ENCODE measurements around the gene OGG1.

The OGG1 gene

DNA sequence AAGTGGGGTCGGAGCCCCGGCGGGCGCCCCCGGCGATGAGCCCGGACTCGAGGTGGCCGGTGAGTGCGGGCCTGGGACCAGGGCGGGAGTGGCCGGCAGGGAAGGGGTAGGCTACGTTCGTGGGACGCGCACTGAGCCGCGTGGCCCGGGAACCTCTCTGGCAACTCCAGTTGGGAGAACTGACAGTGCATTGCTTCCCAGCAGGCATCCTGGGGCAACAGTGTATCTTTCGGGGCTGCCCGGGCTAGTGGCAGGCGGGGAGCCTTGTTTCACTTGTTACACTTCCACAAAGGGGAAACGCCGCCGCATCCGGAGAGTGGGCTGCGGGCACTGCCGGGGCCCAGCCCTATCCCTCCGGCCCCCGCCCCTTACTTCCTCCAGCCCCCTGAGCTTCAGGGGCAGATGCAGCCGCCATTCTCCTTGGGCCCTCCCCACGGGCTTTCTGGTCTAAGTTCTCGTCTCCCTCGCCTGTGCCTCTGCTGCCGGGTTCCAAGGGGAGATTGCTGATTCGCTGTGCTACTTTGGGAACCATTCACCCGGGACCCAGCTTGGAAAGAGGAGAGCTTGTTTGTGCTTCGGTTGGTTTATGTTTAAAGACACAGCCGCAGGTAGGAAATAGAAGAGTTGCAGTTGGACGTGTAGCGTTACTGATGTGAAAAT is 17.5 kb upstream of the OGG1 start:
- no peak for DNase-seq (ENCODE audit: low spot score)
- H3K36me3 ChIP-seq (replicated peaks in 1 of 2; ENCODE audit: control insufficient read depth in 2 of 2, insufficient read depth in 2 of 2, low read length in 2 of 2) = peaks cover 22 to 42% of the 10 kb centered on the region in 2 donors
- H3K14ac ChIP-seq (ENCODE audit: low read length) = peak overlapping the region; percentile 79
- H3K23ac ChIP-seq (ENCODE audit: low read depth, low read length, poor library complexity) = peak overlapping the region; percentile 80
- H2BK5ac ChIP-seq (ENCODE audit: low read length) = no peak overlapping the region
- H3K4me1 ChIP-seq (ENCODE audit: control insufficient read depth in 2 of 2, insufficient read depth in 1 of 2, low read depth in 1 of 2, low read length in 2 of 2) = peaks cover 7 to 12% of the 10 kb centered on the region in 2 donors
- peak overlapping the region; percentile 42 for H2BK12ac ChIP-seq (ENCODE audit: low read length)
- H2AFZ ChIP-seq (ENCODE audit: low read length) = peak overlapping the region; percentile 100
- H3K4ac ChIP-seq (ENCODE audit: low read length) = no peak overlapping the region
- peak overlapping the region; percentile 93 to 98 for H3K4me3 ChIP-seq (ENCODE audit: low read length in 2 of 2)
- peak overlapping the region; percentile 70 for H2AK5ac ChIP-seq (ENCODE audit: low read depth, low read length)
- peaks cover 0 to 3% (median 0%) of the 10 kb centered on the region in 3 experiments for H3K27me3 ChIP-seq (ENCODE audit: control insufficient read depth in 3 of 3, insufficient read depth in 3 of 3, low read depth in 1 of 3, low read length in 3 of 3)
- no peak overlapping the region for H4K91ac ChIP-seq (ENCODE audit: low read depth, low read length, poor library complexity)
- no peak overlapping the region for H2BK120ac ChIP-seq (ENCODE audit: low read depth, low read length)
- peaks cover 16% of the 10 kb centered on the region for H3K79me1 ChIP-seq (ENCODE audit: low read depth, low read length)
- no peaks in the 10 kb centered on the region for H3K9me3 ChIP-seq (replicated peaks in 1 of 2; ENCODE audit: control insufficient read depth in 2 of 2, insufficient read depth in 1 of 2, low read depth in 1 of 2, low read length in 2 of 2)
- H3K4me2 ChIP-seq (ENCODE audit: insufficient read depth, low read length, poor library complexity, severe bottlenecking) = peak overlapping the region; percentile 95
- peak overlapping the region; percentile 53 for H4K8ac ChIP-seq (ENCODE audit: low read depth, low read length)
- H2BK15ac ChIP-seq (ENCODE audit: low read length) = no peak overlapping the region
- H3K18ac ChIP-seq (ENCODE audit: low read length) = peak overlapping the region; percentile 97
- WGBS, 2 donors (ENCODE audit: extremely low coverage in 2 of 2, insufficient read length in 2 of 2, insufficient replicate concordance in 1 of 2) = no CpG with 5 or more reads among the region's 41 CpGs
- H3K27ac ChIP-seq (replicated peaks; ENCODE audit: low read length) = no peak overlapping the region
- peak overlapping the region; percentile 95 for H3K9ac ChIP-seq (ENCODE audit: low read depth, low read length, poor library complexity)

- Histone ChIP-seq H3K4me1 (ENCODE audit: control insufficient read depth in 2 of 2, insufficient read depth in 1 of 2, low read depth in 1 of 2, low read length in 2 of 2) (peaks cover 7 to 12% of the 10 kb centered on the region in 2 donors), H3K4me3 (ENCODE audit: low read length in 2 of 2) (peak overlapping the region; percentile 93 to 98), H3K27ac (replicated peaks; ENCODE audit: low read length) (no peak overlapping the region), H3K4ac (ENCODE audit: low read length) (no peak overlapping the region), H2AFZ (ENCODE audit: low read length) (no peak overlapping the region), H4K91ac (ENCODE audit: low read depth, low read length, poor library complexity) (no peak overlapping the region), H3K79me1 (ENCODE audit: low read depth, low read length) (peaks cover 16% of the 10 kb centered on the region), H2AK5ac (ENCODE audit: low read depth, low read length) (peak overlapping the region; percentile 70), H2BK15ac (ENCODE audit: low read length) (no peak overlapping the region), H3K14ac (ENCODE audit: low read length) (no peak overlapping the region), H2BK12ac (ENCODE audit: low read length) (no peak overlapping the region), H3K23ac (ENCODE audit: low read depth, low read length, poor library complexity) (peak overlapping the region; percentile 52), H3K36me3 (replicated peaks in 1 of 2; ENCODE audit: control insufficient read depth in 2 of 2, insufficient read depth in 2 of 2, low read length in 2 of 2) (peaks cover 24 to 47% of the 10 kb centered on the region in 2 donors), H3K9me3 (replicated peaks in 1 of 2; ENCODE audit: control insufficient read depth in 2 of 2, insufficient read depth in 1 of 2, low read depth in 1 of 2, low read length in 2 of 2) (no peaks in the 10 kb centered on the region), H3K4me2 (ENCODE audit: insufficient read depth, low read length, poor library complexity, severe bottlenecking) (peak overlapping the region; percentile 95), H3K18ac (ENCODE audit: low read length) (peak overlapping the region; percentile 19), H3K9ac (ENCODE audit: low read depth, low read length, poor library complexity) (peak overlapping the region; percentile 95), H4K8ac (ENCODE audit: low read depth, low read length) (peak overlapping the region; percentile 53), H2BK5ac (ENCODE audit: low read length) (no peak overlapping the region), H3K27me3 (ENCODE audit: control insufficient read depth in 3 of 3, insufficient read depth in 3 of 3, low read depth in 1 of 3, low read length in 3 of 3) (no peaks in the 10 kb centered on the region), H2BK120ac (ENCODE audit: low read depth, low read length) (no peak overlapping the region)
- no peak for DNase-seq (ENCODE audit: low spot score)
- WGBS, 2 donors (ENCODE audit: extremely low coverage in 2 of 2, insufficient read length in 2 of 2, insufficient replicate concordance in 1 of 2) = no CpG with 5 or more reads among the region's 7 CpGs
Measured at GRCh38 chr3:9732740-9733115, 17.0 kb upstream of the OGG1 start.

DNA sequence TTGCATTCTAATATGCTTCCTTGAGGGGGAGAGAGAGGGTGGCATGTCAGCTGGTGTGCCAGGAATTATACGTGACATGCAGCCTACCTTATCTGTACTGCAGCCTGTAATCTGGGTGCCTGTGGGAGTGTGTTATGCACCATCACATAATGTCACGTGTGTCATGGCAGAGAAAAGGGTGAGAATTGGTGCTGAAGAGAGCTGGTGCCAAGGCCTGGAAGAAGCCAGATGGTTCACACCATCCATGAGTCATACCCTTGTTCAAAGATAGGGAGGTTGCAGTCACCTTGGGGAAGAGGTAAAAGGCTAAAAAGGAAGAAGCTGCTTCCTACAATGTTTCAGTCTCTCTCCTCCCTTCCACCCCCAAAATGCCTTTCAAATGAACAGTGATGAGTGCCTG is 12.9 kb upstream of the OGG1 start:
- no peak for DNase-seq (ENCODE audit: low spot score)
- H3K36me3 ChIP-seq (replicated peaks in 1 of 2; ENCODE audit: control insufficient read depth in 2 of 2, insufficient read depth in 2 of 2, low read length in 2 of 2) = peaks cover 59 to 88% of the 10 kb centered on the region in 2 donors

GRCh38 chr3:9739181-9739580 is 10.6 kb upstream of the OGG1 start:
- H2AFZ ChIP-seq (ENCODE audit: low read length) = no peak overlapping the region
- no peak overlapping the region for H4K8ac ChIP-seq (ENCODE audit: low read depth, low read length)
- no peak overlapping the region for H3K4ac ChIP-seq (ENCODE audit: low read length)
- no peak overlapping the region for H3K4me2 ChIP-seq (ENCODE audit: insufficient read depth, low read length, poor library complexity, severe bottlenecking)
- no peak overlapping the region for H2BK5ac ChIP-seq (ENCODE audit: low read length)
- WGBS, 2 donors (ENCODE audit: extremely low coverage in 2 of 2, insufficient read length in 2 of 2, insufficient replicate concordance in 1 of 2) = no CpG with 5 or more reads among the region's 15 CpGs
- H4K91ac ChIP-seq (ENCODE audit: low read depth, low read length, poor library complexity) = no peak overlapping the region
- DNase-seq (ENCODE audit: low spot score) = no peak
- H3K27ac ChIP-seq (replicated peaks; ENCODE audit: low read length) = no peak overlapping the region
- peak overlapping the region in 1 of 2 donors; percentile 32 for H3K4me3 ChIP-seq (ENCODE audit: low read length in 2 of 2)
- H3K4me1 ChIP-seq (ENCODE audit: control insufficient read depth in 2 of 2, insufficient read depth in 1 of 2, low read depth in 1 of 2, low read length in 2 of 2) = no peaks in the 10 kb centered on the region
- H3K14ac ChIP-seq (ENCODE audit: low read length) = no peak overlapping the region
- no peaks in the 10 kb centered on the region for H3K79me1 ChIP-seq (ENCODE audit: low read depth, low read length)
- H3K27me3 ChIP-seq (ENCODE audit: control insufficient read depth in 3 of 3, insufficient read depth in 3 of 3, low read depth in 1 of 3, low read length in 3 of 3) = no peaks in the 10 kb centered on the region
- H2BK120ac ChIP-seq (ENCODE audit: low read depth, low read length) = no peak overlapping the region
- H3K18ac ChIP-seq (ENCODE audit: low read length) = no peak overlapping the region
- H2BK12ac ChIP-seq (ENCODE audit: low read length) = no peak overlapping the region
- H3K9me3 ChIP-seq (replicated peaks in 1 of 2; ENCODE audit: control insufficient read depth in 2 of 2, insufficient read depth in 1 of 2, low read depth in 1 of 2, low read length in 2 of 2) = no peaks in the 10 kb centered on the region
- H3K9ac ChIP-seq (ENCODE audit: low read depth, low read length, poor library complexity) = no peak overlapping the region
- H2BK15ac ChIP-seq (ENCODE audit: low read length) = no peak overlapping the region
- peak overlapping the region; percentile 6 for H3K23ac ChIP-seq (ENCODE audit: low read depth, low read length, poor library complexity)
- no peak overlapping the region for H2AK5ac ChIP-seq (ENCODE audit: low read depth, low read length)
- peaks cover 74 to 99% of the 10 kb centered on the region in 2 donors for H3K36me3 ChIP-seq (replicated peaks in 1 of 2; ENCODE audit: control insufficient read depth in 2 of 2, insufficient read depth in 2 of 2, low read length in 2 of 2)

More for the DNA sequence above, 12.9 kb upstream of the OGG1 start:
- no peak overlapping the region for H3K14ac ChIP-seq (ENCODE audit: low read length)
- H3K4ac ChIP-seq (ENCODE audit: low read length) = no peak overlapping the region
- H3K18ac ChIP-seq (ENCODE audit: low read length) = no peak overlapping the region
- WGBS, 2 donors (ENCODE audit: extremely low coverage in 2 of 2, insufficient read length in 2 of 2, insufficient replicate concordance in 1 of 2) = no CpG with 5 or more reads among the region's 2 CpGs
- no peak overlapping the region for H3K4me2 ChIP-seq (ENCODE audit: insufficient read depth, low read length, poor library complexity, severe bottlenecking)
- H3K9me3 ChIP-seq (replicated peaks in 1 of 2; ENCODE audit: control insufficient read depth in 2 of 2, insufficient read depth in 1 of 2, low read depth in 1 of 2, low read length in 2 of 2) = no peaks in the 10 kb centered on the region
- no peak overlapping the region for H3K4me3 ChIP-seq (ENCODE audit: low read length in 2 of 2)
- no peak overlapping the region for H2AFZ ChIP-seq (ENCODE audit: low read length)
- peaks cover 7 to 8% of the 10 kb centered on the region in 2 donors for H3K4me1 ChIP-seq (ENCODE audit: control insufficient read depth in 2 of 2, insufficient read depth in 1 of 2, low read depth in 1 of 2, low read length in 2 of 2)
- no peak overlapping the region for H3K23ac ChIP-seq (ENCODE audit: low read depth, low read length, poor library complexity)
- H2BK12ac ChIP-seq (ENCODE audit: low read length) = no peak overlapping the region
- no peak overlapping the region for H2BK120ac ChIP-seq (ENCODE audit: low read depth, low read length)
- no peak overlapping the region for H4K8ac ChIP-seq (ENCODE audit: low read depth, low read length)
- peaks cover 15% of the 10 kb centered on the region for H3K79me1 ChIP-seq (ENCODE audit: low read depth, low read length)
- no peak overlapping the region for H2BK5ac ChIP-seq (ENCODE audit: low read length)
- H3K27me3 ChIP-seq (ENCODE audit: control insufficient read depth in 3 of 3, insufficient read depth in 3 of 3, low read depth in 1 of 3, low read length in 3 of 3) = no peaks in the 10 kb centered on the region
- H2BK15ac ChIP-seq (ENCODE audit: low read length) = no peak overlapping the region
- H2AK5ac ChIP-seq (ENCODE audit: low read depth, low read length) = no peak overlapping the region
- no peak overlapping the region for H4K91ac ChIP-seq (ENCODE audit: low read depth, low read length, poor library complexity)
- no peak overlapping the region for H3K9ac ChIP-seq (ENCODE audit: low read depth, low read length, poor library complexity)
- no peak overlapping the region for H3K27ac ChIP-seq (replicated peaks; ENCODE audit: low read length)

Measured in neuronal stem cell (in vitro differentiated cells).